Measurements from ENCODE around the gene CACNA2D2.

GRCh38 chr3:50365842-50366220 is 137.6 kb downstream of the CACNA2D2 start:
- TF ChIP-seq ETS1 (CRISPR knock-in tag; IDR thresholded peaks at IDR 0.05) = no peak
- no peak for TF ChIP-seq ATF7-NPFF (CRISPR knock-in tag; IDR thresholded peaks at IDR 0.05; ENCODE audit: low read depth)
- no peak for TF ChIP-seq ARNT (IDR thresholded peaks at IDR 0.05)
- TF ChIP-seq HNRNPK (IDR thresholded peaks at IDR 0.05; ENCODE audit: low read depth, low read length, poor library complexity, severe bottlenecking) = no peak
- TF ChIP-seq TFDP1 (CRISPR knock-in tag; IDR thresholded peaks at IDR 0.05; ENCODE audit: borderline replicate concordance) = no peak

Measured in HepG2 (cell line).